ENCODE results near the gene SETD9.

Gene SETD9, protein sequence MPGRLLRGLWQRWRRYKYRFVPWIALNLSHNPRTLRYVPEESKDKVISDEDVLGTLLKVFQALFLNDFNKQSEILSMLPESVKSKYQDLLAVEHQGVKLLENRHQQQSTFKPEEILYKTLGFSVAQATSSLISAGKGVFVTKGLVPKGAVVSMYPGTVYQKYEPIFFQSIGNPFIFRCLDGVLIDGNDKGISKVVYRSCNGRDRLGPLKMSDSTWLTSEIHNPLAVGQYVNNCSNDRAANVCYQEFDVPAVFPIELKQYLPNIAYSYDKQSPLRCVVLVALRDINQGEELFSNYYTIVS

DNA sequence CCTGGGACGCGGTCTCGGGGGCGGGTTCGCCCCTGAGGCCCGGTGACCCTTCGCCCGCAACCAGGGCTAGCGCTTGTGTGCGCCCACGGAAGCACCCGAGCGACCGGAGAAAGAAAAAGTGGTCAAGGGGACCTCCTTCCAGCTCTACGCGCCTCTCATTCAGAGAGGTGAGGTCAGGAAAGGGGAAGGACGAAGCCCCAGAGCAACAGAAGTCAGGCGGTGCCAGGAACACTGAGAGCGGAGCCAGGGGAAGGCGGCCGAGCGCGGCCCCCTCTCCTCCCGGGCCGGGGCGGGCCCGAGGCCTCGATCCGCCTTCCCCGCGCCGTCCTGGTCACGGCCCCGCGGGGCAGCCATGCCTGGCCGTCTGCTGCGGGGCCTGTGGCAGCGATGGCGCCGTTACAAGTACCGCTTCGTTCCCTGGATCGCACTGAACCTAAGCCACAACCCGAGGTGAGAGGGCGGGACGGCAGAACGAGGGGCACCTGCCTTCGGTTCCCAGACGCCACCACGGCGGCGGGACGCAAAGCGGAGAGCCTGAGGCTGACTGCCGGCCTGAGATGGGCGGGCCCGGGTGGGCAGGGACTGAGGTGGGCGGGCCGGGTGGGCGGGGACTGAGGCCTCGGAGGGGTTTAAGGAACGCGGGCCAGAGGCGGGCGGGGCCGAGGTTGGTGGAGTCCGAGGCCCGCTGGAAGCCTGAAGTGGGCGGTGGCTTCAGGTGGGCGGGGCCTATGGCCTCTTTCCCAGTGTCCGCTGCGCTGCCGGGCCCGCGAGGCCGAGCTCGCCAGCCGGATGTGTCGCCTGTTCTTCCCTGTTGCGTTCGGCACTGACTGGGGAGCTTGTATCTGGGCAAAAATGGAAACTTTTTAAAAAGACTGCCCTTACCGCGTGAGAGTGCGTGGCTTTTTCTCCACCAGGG lies at the start of gene SETD9:
SETD9 (plus strand) TSS at position 303 of the 916 bp plus-strand sequence; CDS start at position 353, 50 bp downstream.
- DNase-seq = peak; percentile 78

DNA sequence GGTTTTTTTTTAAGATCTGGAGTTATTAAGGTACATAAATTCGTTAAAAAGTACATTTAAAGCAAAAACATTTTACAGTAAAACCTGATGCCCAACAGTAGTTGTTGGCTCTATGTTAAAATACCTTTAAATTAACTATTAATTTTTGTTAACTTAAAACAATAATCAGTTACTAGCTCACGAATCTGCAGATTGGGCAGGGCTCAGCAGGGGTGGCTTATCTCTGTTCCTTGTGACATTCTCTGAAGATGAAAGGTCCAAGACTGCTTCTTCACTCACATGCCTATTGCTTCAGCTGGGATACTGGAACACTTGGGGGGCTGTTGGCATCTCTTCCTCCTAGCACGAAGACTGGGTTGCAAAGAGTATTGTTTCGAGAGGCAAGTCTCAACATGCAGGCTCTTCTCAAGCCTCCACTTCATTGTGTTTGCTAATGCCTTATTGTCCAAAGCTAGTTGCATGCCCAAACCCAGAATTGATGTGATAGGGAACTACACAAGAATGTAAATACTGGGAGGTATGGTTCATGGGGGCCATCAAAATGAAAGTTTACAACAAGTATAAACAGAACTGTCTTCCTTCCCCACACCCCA lies 47.4 kb upstream of the SETD9 start:
- DNase-seq = no peak

DNA sequence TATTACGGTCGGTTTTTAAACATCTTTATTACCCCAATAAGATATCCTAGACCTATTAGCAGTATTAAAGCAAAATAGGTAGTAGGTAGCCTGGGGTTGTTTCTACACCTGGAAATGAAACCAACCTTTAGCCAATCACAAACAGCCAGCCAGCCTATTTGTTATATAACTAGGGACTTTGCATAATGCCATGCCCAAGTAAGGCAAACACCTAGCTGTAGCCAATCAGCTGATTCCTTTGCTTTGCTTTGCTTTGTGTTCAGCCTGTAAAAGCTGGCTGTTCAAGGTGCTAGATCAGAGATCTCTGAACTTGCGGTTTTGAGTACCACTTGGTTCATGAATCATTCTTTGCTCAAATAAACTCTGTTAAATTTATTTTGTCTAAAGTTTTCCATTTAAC lies 46.5 kb upstream of the SETD9 start:
- no peak for DNase-seq

- no peak for DNase-seq
These were observed 37.6 kb upstream of the SETD9 start for GRCh38 chr5:56871777-56872176.

- no peak for DNase-seq
These were observed 36.3 kb upstream of the SETD9 start for GRCh38 chr5:56873056-56873455.

DNA sequence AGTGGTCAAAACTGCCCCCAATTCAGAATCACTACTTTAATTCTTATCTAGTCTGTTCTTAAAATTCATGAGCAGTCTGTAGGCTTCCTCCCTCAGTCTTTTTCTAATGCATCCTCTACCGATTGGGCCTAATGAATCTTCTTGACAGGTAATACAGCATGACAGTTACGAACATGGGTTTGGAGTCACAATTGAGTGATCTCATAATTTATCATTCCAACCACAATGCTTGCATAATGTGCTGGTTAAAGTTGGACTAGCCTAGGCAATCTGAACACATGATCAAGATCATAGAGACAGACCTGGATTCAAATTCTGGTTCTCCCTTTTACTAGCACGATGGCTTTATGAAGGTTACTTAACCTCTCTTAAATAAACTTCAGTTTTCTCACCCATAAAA lies 33.1 kb upstream of the SETD9 start:
- no peak for DNase-seq

GRCh38 chr5:56881571-56881970 lies 27.8 kb upstream of the SETD9 start:
- no peak for DNase-seq

DNA sequence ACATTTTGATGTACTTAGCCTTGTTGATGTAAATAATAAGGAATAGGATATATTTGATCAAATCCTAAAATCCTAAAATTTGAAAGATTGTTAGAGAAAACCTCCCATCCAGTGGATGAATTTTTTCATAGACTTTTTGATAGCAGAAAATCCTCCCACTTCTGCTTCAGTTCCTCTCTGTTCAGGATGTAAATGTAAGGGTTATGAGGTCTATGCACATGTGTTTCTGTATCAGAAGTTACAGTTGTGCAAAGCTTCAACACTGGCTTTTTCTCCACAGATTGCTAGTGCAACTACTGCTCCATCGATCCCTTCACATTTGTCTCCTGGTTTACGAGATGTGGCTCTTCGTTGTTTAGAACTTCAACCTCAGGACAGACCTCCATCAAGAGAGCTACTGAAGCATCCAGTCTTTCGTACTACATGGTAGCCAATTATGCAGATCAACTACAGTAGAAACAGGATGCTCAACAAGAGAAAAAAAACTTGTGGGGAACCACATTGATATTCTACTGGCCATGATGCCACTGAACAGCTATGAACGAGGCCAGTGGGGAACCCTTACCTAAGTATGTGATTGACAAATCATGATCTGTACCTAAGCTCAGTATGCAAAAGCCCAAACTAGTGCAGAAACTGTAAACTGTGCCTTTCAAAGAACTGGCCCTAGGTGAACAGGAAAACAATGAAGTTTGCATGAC lies 16.0 kb upstream of the SETD9 start:
- no peak for DNase-seq

DNA sequence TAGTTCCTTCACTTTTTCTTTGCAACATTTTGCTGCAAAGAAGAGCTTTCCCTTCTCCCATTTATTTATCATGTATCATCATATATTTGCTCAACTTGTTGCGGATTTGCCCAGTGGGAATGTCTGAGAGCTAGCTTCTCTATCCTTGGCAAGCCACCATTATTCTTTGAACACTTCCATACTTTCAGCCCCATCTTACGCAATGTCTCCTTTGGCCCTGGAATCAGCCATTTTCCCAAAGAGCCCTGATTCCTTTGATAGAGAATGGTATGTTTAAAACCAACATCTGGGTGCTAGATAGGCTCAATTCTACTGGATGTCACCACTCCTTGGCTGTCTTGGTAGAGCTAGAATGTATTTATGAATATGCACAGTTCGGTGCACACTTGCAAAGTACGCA lies 12.6 kb upstream of the SETD9 start:
- no peak for DNase-seq

GRCh38 chr5:56898213-56898612 lies 11.2 kb upstream of the SETD9 start:
- no peak for DNase-seq

DNA sequence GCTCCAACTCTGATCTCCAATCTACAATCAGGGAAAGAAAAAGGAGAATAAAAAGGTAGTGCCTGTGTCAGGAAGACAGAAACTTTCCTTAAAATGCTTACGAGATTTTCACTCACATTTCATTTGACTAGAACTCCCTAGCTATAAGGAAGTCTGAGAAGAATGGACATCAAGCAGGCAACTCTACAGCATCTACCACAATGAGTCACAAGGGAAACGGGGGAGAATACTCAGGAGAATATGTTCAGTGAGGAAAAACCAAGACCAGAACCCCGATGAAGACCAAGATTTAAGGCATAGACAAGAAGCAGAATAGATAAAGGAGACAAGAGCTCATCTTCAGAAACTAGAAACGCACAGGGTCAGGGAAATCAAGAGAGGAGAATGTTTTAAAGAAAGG lies 9.0 kb upstream of the SETD9 start:
- DNase-seq = no peak

GRCh38 chr5:56900858-56901578 lies 8.4 kb upstream of the SETD9 start:
- DNase-seq = peak; percentile 24

- DNase-seq = peak; percentile 78
These were observed 478 bp upstream of the SETD9 start for GRCh38 chr5:56908942-56909293.

DNA sequence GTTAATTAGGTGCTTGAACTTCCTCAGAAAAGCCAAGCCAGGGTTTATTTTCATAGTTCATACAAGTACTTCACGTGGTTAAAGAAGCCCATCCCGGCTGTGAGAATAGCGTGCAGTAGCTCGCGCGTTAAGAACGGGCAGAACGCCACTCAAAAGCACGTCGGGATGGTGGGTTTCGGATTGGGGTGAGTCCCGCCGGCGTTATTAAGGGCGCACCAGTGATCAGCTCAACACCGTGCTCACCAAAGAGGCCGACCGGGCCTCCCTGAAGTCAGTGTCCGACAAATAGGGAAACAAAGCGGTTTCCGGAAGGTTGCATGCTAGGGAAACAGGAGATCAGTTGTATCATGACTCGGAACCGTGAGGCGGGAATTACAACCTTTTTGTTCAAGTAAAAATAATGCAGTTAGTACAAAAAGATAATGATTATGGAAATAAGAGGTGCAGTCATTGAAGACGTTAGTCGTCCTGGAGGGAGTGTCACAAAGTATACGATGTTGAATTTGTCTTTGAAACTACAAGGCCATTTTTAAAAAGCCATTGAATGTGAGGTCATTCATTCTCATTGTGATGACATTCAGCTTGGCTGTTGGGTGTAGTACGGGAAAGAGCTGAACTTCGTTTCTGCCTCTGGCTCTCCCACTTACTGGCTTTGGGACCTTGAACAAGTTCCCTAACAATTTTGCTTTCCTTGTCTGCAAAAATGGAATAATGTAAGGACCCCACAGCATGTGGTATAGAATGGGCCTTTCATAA lies 992 bp downstream of the SETD9 start:
- DNase-seq = peak; percentile 30

GRCh38 chr5:56913766-56914165 lies 4.4 kb downstream of the SETD9 start:
- no peak for DNase-seq

DNA sequence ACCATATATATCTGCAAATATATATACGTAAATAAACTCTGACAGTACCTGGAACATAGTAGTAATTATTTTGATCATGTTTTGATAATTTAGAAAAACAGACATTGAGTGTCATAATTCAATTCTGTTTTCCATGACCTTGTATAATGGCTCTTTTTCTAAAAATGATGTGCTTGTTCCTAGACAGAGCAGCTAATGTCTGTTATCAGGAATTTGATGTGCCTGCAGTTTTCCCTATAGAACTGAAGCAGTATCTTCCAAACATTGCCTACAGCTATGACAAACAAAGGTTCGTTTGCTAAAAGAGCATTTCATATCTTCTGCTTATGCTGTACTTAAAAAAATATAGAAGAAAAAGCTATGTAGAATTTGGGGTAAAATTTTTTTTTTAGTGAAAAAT lies 5.3 kb downstream of the SETD9 start:
- no peak for DNase-seq

- no peak for DNase-seq
These were observed 8.1 kb downstream of the SETD9 start for GRCh38 chr5:56917534-56917933.

DNA sequence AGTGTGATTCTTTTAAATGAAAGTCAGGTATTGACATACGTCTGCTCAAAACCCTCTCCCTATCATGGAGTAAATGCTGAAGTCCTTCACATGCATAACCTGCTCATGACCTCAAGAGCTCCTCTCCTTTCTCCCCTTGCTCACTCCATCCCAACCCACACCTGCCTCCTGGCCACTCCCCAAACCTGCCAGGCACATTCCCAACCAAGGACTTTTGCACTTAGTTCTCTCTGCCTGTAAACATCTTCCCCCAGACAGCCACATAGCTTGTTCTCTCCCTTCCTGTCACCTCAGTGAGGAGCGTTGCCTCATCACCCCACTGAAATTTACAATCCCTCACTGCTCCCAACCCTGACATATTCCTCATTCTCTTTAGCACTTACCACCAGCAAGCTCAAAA lies 8.7 kb downstream of the SETD9 start:
- DNase-seq = peak; percentile 18

DNA sequence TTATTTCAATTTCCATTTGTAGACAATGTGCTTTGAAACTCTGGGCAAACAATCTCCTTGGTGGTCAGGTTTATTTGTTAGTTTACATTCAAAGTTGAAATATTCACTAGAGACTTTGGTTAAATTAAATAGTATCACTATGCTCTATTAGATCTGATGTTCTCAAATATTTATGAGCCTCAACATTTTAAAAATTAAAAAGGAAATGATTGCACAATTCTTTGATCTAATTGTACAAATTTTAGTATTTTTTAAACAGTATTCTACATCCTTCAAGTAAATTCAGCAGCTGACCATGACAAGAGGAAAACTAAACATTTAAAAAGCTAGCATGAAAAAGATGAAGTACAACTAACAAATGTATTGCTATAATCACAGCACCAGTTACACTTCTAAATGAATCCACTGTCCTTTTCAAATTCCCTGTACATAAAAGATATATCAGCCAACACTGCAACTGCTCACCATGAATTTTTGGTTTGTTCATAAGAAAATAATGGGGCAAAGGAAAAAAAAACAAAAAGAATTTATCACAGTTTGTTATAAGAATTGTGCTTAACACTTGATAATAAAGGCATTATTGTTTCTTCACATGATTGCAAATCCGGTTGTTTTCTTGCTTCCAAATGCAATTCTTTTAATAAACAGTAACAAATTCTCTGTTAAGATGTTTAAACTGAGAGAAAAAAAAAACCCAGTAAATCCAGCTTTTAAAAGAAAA lies 10.7 kb downstream of the SETD9 start:
- no peak for DNase-seq

GRCh38 chr5:56922922-56923321 lies 13.5 kb downstream of the SETD9 start:
- DNase-seq = no peak

GRCh38 chr5:56934325-56934724 lies 24.9 kb downstream of the SETD9 start:
- DNase-seq = no peak

Data from NCI-H510A treated with DMSO at 0.1 percent for 48 hours (cell line).